ENCODE data around the gene ANKRD18B.
"Not testable (repeated sequence)": the region's sequence is repeated elsewhere in the genome, so short reads cannot be mapped to it uniquely, and the experiment has no call there.

ANKRD18B gene

DNA sequence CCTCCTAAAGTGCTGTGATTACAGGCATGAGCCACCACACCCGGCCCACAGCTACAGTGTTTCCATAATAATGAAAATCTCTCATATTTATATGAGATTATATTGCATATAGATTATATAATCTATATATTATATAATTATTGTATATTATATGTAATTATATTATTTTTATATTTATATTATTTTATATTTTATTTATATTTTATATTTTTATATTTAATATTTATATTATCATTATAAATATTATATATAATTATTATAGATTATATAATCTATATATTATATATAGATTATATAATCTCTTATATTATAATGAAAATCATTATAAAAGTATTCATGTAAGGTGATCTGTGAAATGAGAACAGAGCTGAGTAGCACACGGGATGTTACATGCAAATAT is 11.5 kb downstream of the ANKRD18B start:
- no peak for DNase-seq

DNA sequence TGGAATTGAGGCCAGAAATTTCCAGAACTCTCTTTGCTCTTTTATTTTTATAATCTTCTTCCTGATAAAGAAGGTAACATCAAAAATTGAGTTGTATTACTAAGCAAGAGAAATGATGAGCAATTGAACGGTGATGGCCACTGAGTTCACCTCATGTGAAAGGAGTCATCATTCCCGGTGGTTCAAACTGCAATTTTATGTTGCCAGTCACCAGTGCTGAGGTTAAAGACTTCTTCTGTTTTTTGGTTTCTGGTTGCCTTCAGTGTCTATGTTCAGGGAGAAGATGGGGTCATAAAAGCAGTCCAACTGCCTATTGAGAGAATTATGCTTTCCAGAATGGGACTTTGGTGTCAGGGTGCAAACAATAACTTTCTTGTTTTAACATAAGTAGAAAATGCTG is 19.4 kb downstream of the ANKRD18B start:
- DNase-seq = not testable (repeated sequence)

- not testable (repeated sequence) for DNase-seq
Measured at GRCh38 chr9:33545715-33546114, 21.7 kb downstream of the ANKRD18B start.

- not testable (repeated sequence) for DNase-seq
Measured at GRCh38 chr9:33548816-33549215, 24.8 kb downstream of the ANKRD18B start.

DNA sequence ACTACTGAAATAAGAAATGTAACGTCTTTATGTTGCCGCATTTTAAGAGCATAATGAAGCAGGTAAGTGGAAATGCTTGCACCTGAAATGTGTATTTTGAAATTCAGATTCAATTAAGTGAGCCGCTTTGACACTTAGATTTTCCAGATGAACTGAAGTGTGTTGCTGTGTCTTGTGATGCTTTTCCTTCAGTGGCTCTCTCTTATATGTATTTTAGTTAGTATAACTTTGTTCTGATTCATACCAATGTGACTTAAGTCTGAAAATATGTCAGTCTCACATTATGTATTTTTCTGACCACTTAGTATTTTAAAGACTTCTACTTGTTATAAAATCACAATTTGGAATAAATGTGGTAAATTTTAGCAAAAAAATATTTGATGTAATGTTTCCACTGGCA is 25.4 kb downstream of the ANKRD18B start:
- not testable (repeated sequence) for DNase-seq

- DNase-seq = not testable (repeated sequence)
Measured at GRCh38 chr9:33551183-33551582, 27.1 kb downstream of the ANKRD18B start.

DNA sequence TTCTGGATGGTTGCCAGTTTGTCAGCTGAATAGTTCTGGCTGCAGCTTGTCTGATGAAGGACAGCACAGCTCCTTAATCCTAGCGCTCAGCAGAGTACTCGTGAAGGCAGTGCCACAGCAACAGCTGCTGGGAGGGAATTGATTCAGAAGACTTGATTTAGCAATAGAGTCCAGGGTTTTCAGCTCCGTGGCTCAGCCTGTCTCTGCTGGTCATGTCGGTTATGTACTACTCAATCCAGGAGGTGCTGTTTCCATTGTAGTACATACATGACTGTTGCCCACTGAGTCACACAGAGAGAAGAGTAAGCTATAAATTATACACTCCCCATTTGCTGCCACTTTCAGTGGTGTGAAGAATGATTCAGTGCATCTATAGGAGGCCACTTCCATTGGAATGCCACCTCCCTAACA is 28.3 kb downstream of the ANKRD18B start:
- DNase-seq = not testable (repeated sequence)

DNA sequence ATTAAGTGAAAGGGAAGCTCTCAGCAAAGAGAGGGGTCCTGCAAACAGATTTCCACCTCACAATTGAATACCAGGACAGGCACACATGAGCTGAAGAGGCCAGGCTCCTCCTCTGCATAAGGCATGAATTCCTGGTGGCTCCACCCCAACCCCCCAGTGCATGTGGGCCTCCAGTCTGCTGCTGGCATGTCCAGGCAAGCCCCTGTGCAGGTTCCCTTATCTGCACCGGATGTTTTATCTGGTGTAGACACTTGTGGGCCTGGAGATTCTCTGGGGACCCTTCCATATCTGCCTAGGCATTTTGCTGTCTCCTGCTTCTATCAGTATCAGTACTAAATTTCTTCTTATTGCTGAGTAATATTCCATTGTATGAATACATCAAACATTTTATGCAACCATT is 36.2 kb downstream of the ANKRD18B start:
- not testable (repeated sequence) for DNase-seq

GRCh38 chr9:33562196-33562595 is 38.1 kb downstream of the ANKRD18B start:
- not testable (repeated sequence) for DNase-seq

GRCh38 chr9:33567776-33568175 is 43.7 kb downstream of the ANKRD18B start:
- not testable (repeated sequence) for DNase-seq

GRCh38 chr9:33577786-33578185 is 53.7 kb downstream of the ANKRD18B start:
- not testable (repeated sequence) for DNase-seq

- DNase-seq = not testable (repeated sequence)
Measured at GRCh38 chr9:33579996-33580395, 55.9 kb downstream of the ANKRD18B start.

DNA sequence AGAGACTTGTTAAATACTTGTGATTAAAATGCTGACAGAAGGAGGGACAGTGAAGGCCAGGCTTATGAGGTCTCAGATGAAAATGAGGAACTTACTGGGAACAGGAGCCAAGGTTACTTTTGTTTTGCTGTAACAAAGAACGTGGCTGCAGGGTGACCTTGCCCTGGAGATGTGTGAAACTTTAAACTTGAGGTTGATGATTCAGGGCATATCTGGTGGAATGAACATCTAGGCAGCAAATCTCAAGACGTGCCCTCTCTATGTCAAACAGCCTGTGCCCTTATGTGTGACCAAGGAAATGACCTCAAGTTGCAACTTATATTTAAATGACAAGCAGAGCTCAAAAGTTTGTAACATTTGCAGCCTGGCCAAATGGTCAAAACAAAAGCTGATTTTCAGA is 58.6 kb downstream of the ANKRD18B start:
- not testable (repeated sequence) for DNase-seq

GRCh38 chr9:33586128-33586527 is 62.1 kb downstream of the ANKRD18B start:
- DNase-seq = not testable (repeated sequence)

GRCh38 chr9:33587799-33588198 is 63.7 kb downstream of the ANKRD18B start:
- not testable (repeated sequence) for DNase-seq

- not testable (repeated sequence) for DNase-seq
Measured at GRCh38 chr9:33588876-33589275, 64.8 kb downstream of the ANKRD18B start.

GRCh38 chr9:33590857-33591256 is 66.8 kb downstream of the ANKRD18B start:
- DNase-seq = not testable (repeated sequence)

DNA sequence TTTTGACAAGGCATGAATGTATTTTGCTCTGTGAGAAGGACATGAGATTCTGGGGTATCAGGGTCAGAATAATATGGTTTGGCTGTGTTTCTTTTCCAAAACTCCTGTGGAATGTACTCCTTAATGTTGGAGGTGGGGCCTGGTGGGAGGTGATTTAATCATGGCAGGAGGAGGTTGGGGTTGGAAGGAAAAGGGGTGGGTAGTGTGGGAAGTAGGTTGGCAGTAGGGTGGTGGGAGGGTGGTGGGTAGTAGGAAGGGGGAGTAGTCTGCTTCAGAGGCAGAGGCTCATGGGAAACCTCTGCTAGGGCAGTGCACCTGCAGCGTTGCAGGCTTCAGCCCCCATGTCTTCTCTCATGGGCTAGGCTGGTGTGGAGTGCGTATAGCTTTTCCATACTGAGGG is 72.9 kb downstream of the ANKRD18B start:
- DNase-seq = not testable (repeated sequence)

- not testable (repeated sequence) for DNase-seq
Measured at GRCh38 chr9:33597386-33597785, 73.3 kb downstream of the ANKRD18B start.

GRCh38 chr9:33598796-33599379 is 74.8 kb downstream of the ANKRD18B start:
- DNase-seq = not testable (repeated sequence)

- not testable (repeated sequence) for DNase-seq
Measured at GRCh38 chr9:33600911-33601310, 76.9 kb downstream of the ANKRD18B start.

DNA sequence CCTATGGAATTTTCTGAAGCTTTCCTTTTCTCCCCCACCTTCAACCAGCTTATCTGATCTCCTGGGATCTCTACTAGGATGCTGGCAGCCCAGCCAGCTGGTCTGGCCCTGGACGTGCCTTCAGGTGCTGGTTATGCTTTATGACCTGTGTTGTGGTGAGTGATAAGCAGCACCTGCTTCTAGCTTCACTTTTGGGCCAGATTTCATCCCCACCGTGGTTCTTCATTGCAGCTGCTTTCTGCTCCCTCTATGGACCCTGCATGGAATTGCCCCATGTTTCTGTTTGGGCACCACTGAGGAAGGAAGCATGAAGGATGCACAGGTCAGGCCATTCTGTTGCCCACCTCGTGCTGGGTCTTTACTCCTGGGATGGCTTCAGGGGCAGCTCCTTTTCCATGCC is 80.2 kb downstream of the ANKRD18B start:
- DNase-seq = not testable (repeated sequence)

- DNase-seq = not testable (repeated sequence)
Measured at GRCh38 chr9:33604936-33605335, 80.9 kb downstream of the ANKRD18B start.

GRCh38 chr9:33611358-33611757 is 87.3 kb downstream of the ANKRD18B start:
- DNase-seq = no peak

- DNase-seq = not testable (repeated sequence)
Measured at GRCh38 chr9:33612410-33612809, 88.4 kb downstream of the ANKRD18B start.

All from right forelimb (tissue), 1 donor.